Stromal cell of bone marrow (primary cell): ENCODE results near the gene MTX2.

Experiments used
- DNase-seq: peaks from one replicate; pipeline ENCODE4 v3.0.0-alpha.2; 2012; ENCODE audit warnings: low read depth

MTX2 gene

DNA sequence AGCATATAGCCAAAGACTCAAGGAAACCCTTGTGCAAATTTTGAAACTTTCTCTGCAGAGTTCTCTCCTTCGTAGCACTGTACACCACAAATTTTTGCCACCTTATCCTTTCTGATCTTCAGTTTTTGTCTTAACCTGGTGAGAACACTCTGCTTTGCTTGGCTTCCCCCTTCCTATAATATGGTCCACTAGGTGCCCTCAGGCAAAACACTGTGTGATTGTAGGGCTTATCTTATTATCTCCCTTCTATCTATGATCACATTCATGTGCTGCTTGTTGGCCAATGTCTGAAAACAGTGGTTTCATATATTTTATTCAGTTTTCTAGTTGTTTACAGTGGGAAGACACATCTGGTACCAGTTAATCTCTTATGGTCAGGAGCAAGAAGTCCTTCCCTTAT, 111.1 kb downstream of the MTX2 start:
- DNase-seq = no peak

DNA sequence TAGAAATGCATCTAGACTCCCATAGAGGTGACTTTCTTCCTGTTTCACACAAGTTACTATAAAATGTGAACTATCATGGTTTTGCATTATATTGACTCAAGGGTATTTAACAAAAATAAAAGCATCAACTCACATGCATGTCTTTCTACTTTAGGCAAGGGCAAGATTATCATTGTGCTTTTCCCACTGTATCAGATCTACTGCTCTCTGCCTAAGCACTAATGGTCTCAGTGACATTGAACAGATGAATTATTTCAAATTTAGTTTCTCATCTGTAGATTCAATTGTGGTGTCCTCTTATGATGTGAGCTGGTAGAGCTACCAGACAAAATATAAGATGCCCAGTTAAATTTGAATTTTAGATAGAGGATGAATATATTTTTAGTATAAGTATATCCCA, 113.9 kb downstream of the MTX2 start:
- DNase-seq = no peak

DNA sequence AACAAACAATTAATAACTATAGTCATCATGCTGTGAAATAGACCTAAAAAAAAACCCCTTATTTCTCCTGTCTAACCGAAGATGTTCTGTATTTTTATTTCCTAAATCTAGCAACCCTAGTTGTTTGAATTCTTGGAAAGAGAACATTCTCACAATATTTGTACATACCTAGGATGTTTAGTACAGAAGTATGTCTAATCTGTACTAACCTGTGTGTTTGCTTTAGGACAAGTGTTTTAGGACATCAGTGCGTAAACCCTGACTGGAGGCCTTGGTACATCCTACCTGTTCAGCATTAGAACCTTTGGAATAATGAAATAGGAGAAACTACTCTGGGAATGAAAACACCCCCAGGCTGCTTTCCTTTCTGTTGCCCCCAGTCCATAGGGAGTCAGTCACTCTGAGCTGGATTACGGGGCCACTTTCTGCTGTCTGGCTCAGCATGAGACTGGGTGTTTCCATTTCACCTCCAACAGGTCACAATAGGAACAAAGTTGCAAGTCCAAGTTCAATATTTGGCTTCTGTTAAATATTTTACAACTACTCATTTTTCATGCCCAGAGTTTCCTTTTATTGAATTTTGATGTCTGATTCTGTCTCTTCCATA, 114.7 kb downstream of the MTX2 start:
- DNase-seq = no peak

DNA sequence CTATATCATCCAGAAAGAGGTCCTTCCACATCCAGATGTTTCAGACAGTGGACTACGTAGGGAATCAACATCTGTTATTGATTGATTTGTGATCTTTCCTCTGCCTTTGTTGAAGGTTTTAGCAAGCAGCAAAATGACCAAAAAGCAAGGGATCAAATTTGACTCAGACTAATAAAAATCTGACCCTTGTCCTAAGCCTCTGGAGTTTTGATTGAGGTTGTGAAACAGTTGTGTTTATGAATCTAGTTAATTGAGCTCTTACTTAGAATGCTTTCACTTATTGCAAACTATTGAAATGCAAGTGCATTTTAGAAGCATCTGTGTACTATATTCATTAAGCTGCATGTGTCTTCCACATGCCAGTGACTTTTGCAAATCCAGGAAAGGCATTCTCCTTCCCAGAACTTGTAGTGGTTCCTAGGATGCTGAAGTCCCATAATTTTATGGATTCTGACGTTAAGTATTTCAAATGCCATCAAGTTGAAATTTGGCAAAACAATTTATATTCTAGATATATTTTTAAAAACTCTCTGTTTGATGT, 116.0 kb downstream of the MTX2 start:
- no peak for DNase-seq

DNA sequence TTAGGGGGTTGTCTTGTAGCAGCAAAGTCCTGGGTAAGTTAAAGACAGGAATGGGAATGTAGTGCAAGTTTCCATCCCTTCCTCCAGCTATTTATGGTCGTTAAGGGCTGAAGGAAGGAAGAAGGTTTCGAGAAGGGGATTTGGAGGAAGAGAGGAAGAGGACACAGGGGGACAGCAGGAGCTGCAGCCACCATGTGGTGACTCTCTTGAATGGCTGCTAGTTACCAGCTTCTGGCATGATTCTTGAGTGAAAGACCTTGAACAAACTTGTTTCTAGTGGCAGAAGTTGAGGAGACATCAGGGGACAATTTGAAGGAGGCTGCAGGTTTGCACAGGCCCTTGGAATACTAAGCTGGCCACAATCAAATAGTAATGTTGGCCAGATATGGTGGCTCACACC, 116.6 kb downstream of the MTX2 start:
- no peak for DNase-seq
